ENCODE data around the gene MAOB.

DNA sequence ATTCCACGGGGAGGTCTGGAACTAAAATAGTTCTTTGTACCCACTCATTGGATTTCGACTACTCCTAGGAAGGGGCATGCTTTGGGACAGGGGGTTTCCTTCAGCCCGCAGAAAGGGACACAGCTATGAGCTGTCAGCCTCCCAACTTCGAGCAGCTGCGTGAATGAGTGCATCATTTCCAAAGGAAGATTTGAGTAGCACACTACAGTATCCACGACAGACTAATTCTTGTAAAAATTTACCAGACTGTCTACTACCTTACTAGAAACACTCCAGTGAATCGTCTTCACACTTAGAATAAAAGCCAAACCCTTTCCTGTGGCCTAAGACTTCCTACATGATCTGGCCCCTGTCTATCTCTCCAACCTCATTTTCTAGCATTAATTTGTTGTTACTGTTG is 124.2 kb downstream of the MAOB start:
- TF ChIP-seq RCOR1 (IDR thresholded peaks at IDR 0.05; ENCODE audit: borderline replicate concordance in 1 of 2, low read depth in 2 of 2, low read length in 2 of 2) (no peak), SNRNP70 (optimal IDR thresholded peaks at IDR 0.05; ENCODE audit: low read depth, low read length) (no peak), XRCC5 (IDR thresholded peaks at IDR 0.05; ENCODE audit: low read depth, low read length) (no peak), ZBTB8A (IDR thresholded peaks at IDR 0.05; ENCODE audit: partially characterized antibody) (no peak), EZH2 (IDR thresholded peaks at IDR 0.05; ENCODE audit: borderline replicate concordance, low read depth, low read length) (no peak), TAF1 (IDR thresholded peaks at IDR 0.05; ENCODE audit: control insufficient read depth, extremely low read depth, insufficient read depth, low read length, severe bottlenecking) (no peak), TRIM24 (IDR thresholded peaks at IDR 0.05) (no peak), PHF20 (IDR thresholded peaks at IDR 0.05; ENCODE audit: partially characterized antibody) (no peak)
- TF ChIP-seq, protein P1, sequence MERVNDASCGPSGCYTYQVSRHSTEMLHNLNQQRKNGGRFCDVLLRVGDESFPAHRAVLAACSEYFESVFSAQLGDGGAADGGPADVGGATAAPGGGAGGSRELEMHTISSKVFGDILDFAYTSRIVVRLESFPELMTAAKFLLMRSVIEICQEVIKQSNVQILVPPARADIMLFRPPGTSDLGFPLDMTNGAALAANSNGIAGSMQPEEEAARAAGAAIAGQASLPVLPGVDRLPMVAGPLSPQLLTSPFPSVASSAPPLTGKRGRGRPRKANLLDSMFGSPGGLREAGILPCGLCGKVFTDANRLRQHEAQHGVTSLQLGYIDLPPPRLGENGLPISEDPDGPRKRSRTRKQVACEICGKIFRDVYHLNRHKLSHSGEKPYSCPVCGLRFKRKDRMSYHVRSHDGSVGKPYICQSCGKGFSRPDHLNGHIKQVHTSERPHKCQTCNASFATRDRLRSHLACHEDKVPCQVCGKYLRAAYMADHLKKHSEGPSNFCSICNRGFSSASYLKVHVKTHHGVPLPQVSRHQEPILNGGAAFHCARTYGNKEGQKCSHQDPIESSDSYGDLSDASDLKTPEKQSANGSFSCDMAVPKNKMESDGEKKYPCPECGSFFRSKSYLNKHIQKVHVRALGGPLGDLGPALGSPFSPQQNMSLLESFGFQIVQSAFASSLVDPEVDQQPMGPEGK (CRISPR knock-in tag; IDR thresholded peaks at IDR 0.05; ENCODE audit: borderline replicate concordance), result no peak
- TF ChIP-seq, protein P2, sequence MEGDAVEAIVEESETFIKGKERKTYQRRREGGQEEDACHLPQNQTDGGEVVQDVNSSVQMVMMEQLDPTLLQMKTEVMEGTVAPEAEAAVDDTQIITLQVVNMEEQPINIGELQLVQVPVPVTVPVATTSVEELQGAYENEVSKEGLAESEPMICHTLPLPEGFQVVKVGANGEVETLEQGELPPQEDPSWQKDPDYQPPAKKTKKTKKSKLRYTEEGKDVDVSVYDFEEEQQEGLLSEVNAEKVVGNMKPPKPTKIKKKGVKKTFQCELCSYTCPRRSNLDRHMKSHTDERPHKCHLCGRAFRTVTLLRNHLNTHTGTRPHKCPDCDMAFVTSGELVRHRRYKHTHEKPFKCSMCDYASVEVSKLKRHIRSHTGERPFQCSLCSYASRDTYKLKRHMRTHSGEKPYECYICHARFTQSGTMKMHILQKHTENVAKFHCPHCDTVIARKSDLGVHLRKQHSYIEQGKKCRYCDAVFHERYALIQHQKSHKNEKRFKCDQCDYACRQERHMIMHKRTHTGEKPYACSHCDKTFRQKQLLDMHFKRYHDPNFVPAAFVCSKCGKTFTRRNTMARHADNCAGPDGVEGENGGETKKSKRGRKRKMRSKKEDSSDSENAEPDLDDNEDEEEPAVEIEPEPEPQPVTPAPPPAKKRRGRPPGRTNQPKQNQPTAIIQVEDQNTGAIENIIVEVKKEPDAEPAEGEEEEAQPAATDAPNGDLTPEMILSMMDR (IDR thresholded peaks at IDR 0.05 in 2 of 3, conservative IDR thresholded peaks at IDR 0.05 in 1 of 3; ENCODE audit: insufficient read depth in 2 of 3, low read depth in 1 of 3, low read length in 3 of 3), result no peak

All from K562 (cell line).